Sigmoid colon (tissue), 4 donors: ENCODE results near the gene EEF2KMT.

Experiments
- CTCF ChIP-seq, 4 experiments: fragments of 450-650 bp in 3 of 4; fragments of 200-600 bp in 1 of 4; IDR thresholded peaks; one replicate each; pipeline ENCODE4 v1.5.1; 2016 to 2019; ENCODE audit warnings: antibody characterized with exemption in 4 of 4, mild to moderate bottlenecking in 3 of 4, moderate library complexity in 2 of 4
- EP300 ChIP-seq, 4 donors: sonication (generic); formaldehyde crosslinking; IDR thresholded peaks; one replicate each; pipeline ENCODE4 v1.6.1; 2017; ENCODE audit warnings: antibody characterized with exemption in 4 of 4
- POLR2A ChIP-seq, 2 donors: fragments of 450-650 bp; IDR thresholded peaks; one replicate each; pipeline ENCODE4 v1.6.1; 2016; ENCODE audit warnings: antibody characterized with exemption in 2 of 2, mild to moderate bottlenecking in 2 of 2, moderate library complexity in 2 of 2
- POLR2AphosphoS5 ChIP-seq, 4 donors: sonication (generic); formaldehyde crosslinking; IDR thresholded peaks; one replicate each; pipeline ENCODE4 v1.6.1; 2017; ENCODE audit warnings: antibody characterized with exemption in 4 of 4

DNA sequence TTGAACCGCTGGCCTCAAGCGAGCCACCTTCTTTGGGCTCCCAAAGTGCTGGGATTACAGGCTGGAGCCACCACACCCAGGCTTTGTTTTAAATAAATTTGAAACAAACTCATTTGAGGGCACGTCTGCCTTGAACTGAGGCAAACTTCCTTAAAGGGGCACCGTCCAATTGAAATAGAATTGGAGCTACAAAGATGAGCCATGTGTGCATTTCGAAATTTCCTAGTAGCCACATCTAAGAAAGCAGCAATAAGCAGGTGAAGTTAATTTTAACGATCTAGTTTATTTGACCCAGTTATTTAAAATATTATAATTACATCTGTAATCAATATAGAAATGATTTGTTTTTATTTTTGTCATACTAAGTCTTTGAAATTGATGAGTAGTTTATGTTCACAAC is 31.1 kb downstream of the EEF2KMT start:
- TF ChIP-seq CTCF (IDR thresholded peaks at IDR 0.05) (no peak), EP300 (IDR thresholded peaks at IDR 0.05) (no peak), POLR2A (IDR thresholded peaks at IDR 0.05) (no peak), POLR2AphosphoS5 (IDR thresholded peaks at IDR 0.05) (no peak)
